GM23338 (cell line): ENCODE data around the gene SAFB2.

Experiments
- CTCF ChIP-seq, 2 experiments: fragments of 200-600 bp in 1 of 2; sonication (generic) in 1 of 2; conservative IDR thresholded peaks; 2 replicates each; pipeline versions ENCODE4 v1.5.1 to v1.6.1; 2016 to 2017; ENCODE audit warnings: antibody characterized with exemption in 2 of 2, low read depth in 2 of 2, mild to moderate bottlenecking in 2 of 2, moderate library complexity in 1 of 2
- ETS1 ChIP-seq: IDR thresholded peaks from 2 replicates; pipeline ENCODE4 v1.6.1; 2016; ENCODE audit warnings: antibody characterized with exemption
- EZH2 ChIP-seq: fragments of 200-600 bp; sonication (generic); IDR thresholded peaks from one replicate; pipeline ENCODE4 v1.8.0; 2017; ENCODE audit warnings: antibody characterized with exemption, mild to moderate bottlenecking, low read depth; ENCODE audit not compliant: unreplicated experiment
- EZH2phosphoT487 ChIP-seq: fragments of 200-600 bp; sonication (generic); IDR thresholded peaks from one replicate; pipeline ENCODE4 v1.8.1; 2018; ENCODE audit warnings: antibody characterized with exemption; ENCODE audit not compliant: unreplicated experiment
- POLR2AphosphoS5 ChIP-seq: IDR thresholded peaks from 2 replicates; pipeline ENCODE4 v1.6.1; 2016; ENCODE audit warnings: antibody characterized with exemption, low read depth
- REST ChIP-seq: IDR thresholded peaks from one replicate; pipeline ENCODE4 v1.6.1; 2018; ENCODE audit warnings: antibody characterized with exemption; ENCODE audit not compliant: unreplicated experiment
- ZNF114 ChIP-seq: fragments of 250-450 bp; sonication (Bioruptor Pico); IDR thresholded peaks from 2 replicates; pipeline ENCODE4 v1.5.0; 2020; ENCODE audit warnings: mild to moderate bottlenecking, moderate library complexity

GRCh38 chr19:5592531-5593342 lies 29.8 kb downstream of the SAFB2 start:
- TF ChIP-seq POLR2AphosphoS5 (no peak), CTCF (conservative IDR thresholded peaks at IDR 0.05; ENCODE audit: low read depth in 2 of 2) (no peak), REST (no peak), EZH2phosphoT487 (no peak), ZNF114 (CRISPR knock-in tag) (no peak), ETS1 (no peak), EZH2 (no peak)
